HepG2 (cell line): ENCODE data around the gene MEG3. TPM values are rescaled to one million over a fixed set of nuclear protein-coding genes. Genes with fewer than 3 reads are reported as not detected.

ENCODE experiments used
- ATAC-seq: fragments of 200-7000 bp; cut with Tn5 transposase; 3 replicates; pipeline ENCODE4 v1.9.1; 2020; ENCODE audit warnings: mild to moderate bottlenecking, moderate library complexity
- BruUV-seq: library from RNA; stranded (reverse); fragments of 400-500 nt; replicated peaks from 2 replicates; lab custom pipeline; 2021; lab: Mats Ljungman, UMichigan
- CTCF ChIA-PET: fragments of 300-600 bp; formaldehyde crosslinking; extraction: SDS; loops from one replicate; lab custom pipeline; 2021; ENCODE audit warnings: low total read pairs, inconsistent platforms, low intra/inter-chr PET ratio; lab: Yijun Ruan, JAX
- POLR2A ChIA-PET: fragments of 350-600 bp; sonication (Branson Sonifier 250); formaldehyde crosslinking; loops from one replicate; lab custom pipeline; 2020; ENCODE audit warnings: antibody characterized with exemption, inconsistent platforms; lab: Yijun Ruan, JAX
- DNase-seq: peaks from one replicate; pipeline ENCODE4 v3.0.0-alpha.2; 2015; ENCODE audit warnings: low spot score
- FAIRE-seq: peaks from 3 replicates; lab custom pipeline; 2011; peaks lifted over from hg19 to GRCh38; lab: Jason Lieb, UNC
- H2AFZ ChIP-seq: one replicate; pipeline ENCODE4 v1.6.1; 2011; ENCODE audit warnings: low read length, inconsistent platforms
- H3K27ac ChIP-seq: fragments of 300-600 bp; 3 replicates; pipeline ENCODE4 v1.8.0; 2011; ENCODE audit warnings: mixed run types, mild to moderate bottlenecking, mixed read lengths, low read length, inconsistent platforms; ENCODE audit not compliant: insufficient read depth; ENCODE audit errors: extremely low read length
- H3K27me3 ChIP-seq, 2 experiments: fragments of 200-600 bp in 1 of 2; 2 replicates in 1 of 2; 3 replicates in 1 of 2; pipeline versions ENCODE4 v1.6.0 to v1.8.0; 2011; ENCODE audit warnings: low read length in 2 of 2, mild to moderate bottlenecking in 2 of 2, moderate library complexity in 2 of 2, inconsistent platforms in 1 of 2; ENCODE audit not compliant: insufficient read depth in 2 of 2, control insufficient read depth in 1 of 2
- H3K36me3 ChIP-seq, 2 experiments: fragments of 200-600 bp in 1 of 2; replicated peaks in 1 of 2; 2 replicates in 1 of 2; 3 replicates in 1 of 2; pipeline versions ENCODE4 v1.5.1 to v1.8.0; 2011; ENCODE audit warnings: low read length in 2 of 2, inconsistent platforms in 1 of 2; ENCODE audit not compliant: insufficient read depth in 2 of 2, control insufficient read depth in 1 of 2
- H3K4me1 ChIP-seq: 2 replicates; pipeline ENCODE4 v1.5.1; 2012; ENCODE audit warnings: low read length, inconsistent platforms; ENCODE audit not compliant: insufficient read depth
- H3K4me2 ChIP-seq: 2 replicates; pipeline ENCODE4 v1.6.0; 2011; ENCODE audit warnings: low read depth, low read length, inconsistent platforms
- H3K4me3 ChIP-seq, 3 experiments: fragments of 200-600 bp in 1 of 3; sonication (generic), shearing (Covaris generic) in 1 of 3; replicated peaks in 1 of 3; 2 replicates each; pipeline ENCODE4 v1.5.1; 2011 to 2016; ENCODE audit warnings: low read length in 3 of 3, inconsistent platforms in 2 of 3, low read depth in 2 of 3, mild to moderate bottlenecking in 2 of 3, control low read depth in 1 of 3, mixed read lengths in 1 of 3; ENCODE audit not compliant: insufficient read depth in 1 of 3
- H3K79me2 ChIP-seq: one replicate; pipeline ENCODE4 v1.6.1; 2011; ENCODE audit warnings: low read length, inconsistent platforms; ENCODE audit not compliant: insufficient read depth
- H3K9ac ChIP-seq: 2 replicates; pipeline ENCODE4 v1.6.0; 2011; ENCODE audit warnings: mild to moderate bottlenecking, low read depth, low read length, inconsistent platforms; ENCODE audit not compliant: insufficient read depth
- H3K9me3 ChIP-seq: 2 replicates; pipeline ENCODE4 v1.5.1; 2012; ENCODE audit warnings: mild to moderate bottlenecking, low read length
- H4K20me1 ChIP-seq: 2 replicates; pipeline ENCODE4 v1.6.0; 2011; ENCODE audit warnings: inconsistent platforms, mild to moderate bottlenecking, low read length, moderate library complexity; ENCODE audit not compliant: insufficient read depth
- BCLAF1 ChIP-seq: fragments of 450-650 bp; IDR thresholded peaks from 2 replicates; pipeline ENCODE4 v1.6.1; 2017; ENCODE audit warnings: mild to moderate bottlenecking
- ZNF644 ChIP-seq: IDR thresholded peaks from 2 replicates; pipeline ENCODE4 v1.6.1; 2016; ENCODE audit warnings: low read depth
- ZNF878 ChIP-seq: sonication (generic); formaldehyde crosslinking; IDR thresholded peaks from 2 replicates; pipeline ENCODE4 v1.8.1; 2023; ENCODE audit warnings: mild to moderate bottlenecking, missing genetic modification reagents, moderate library complexity
- WGBS: methylation state at CpG from one replicate; pipeline ENCODE4 v1.1.6; 2017; ENCODE audit warnings: low lambda C conversion rate; 5-methylcytosine and 5-hydroxymethylcytosine counted together
- in situ Hi-C: cut with HindIII; loops from 2 replicates; pipeline ENCODE4 v1.10.0; 2017; ENCODE audit warnings: low pct_unique_long_range_greater_than_20kb; ENCODE audit not compliant: extremely low pct_ligation_motif_present
- intact Hi-C: fragments of 100-400 bp; cut with micrococcal nuclease; formaldehyde crosslinking; loops from one replicate; pipeline ENCODE4 v1.10.0; 2022; ENCODE audit not compliant: unreplicated experiment
- polyA plus RNA-seq, 8 experiments: library from polyadenylated mRNA; depleted of rRNA in 3 of 8; stranded (reverse) in 7 of 8; unstranded in 1 of 8; fragments of >200 nt; fragmentation: Illumina TruSeq in 4 of 8; extraction: Trizol in 4 of 8; gene quantifications; 2 replicates each; pipeline versions ENCODE4 v1.2.1 to v1.2.3, GENCODE V29; 2011 to 2016; ENCODE audit warnings: low read depth in 4 of 8, missing spikeins in 1 of 8, mixed read lengths in 1 of 8; ENCODE audit not compliant: insufficient read depth in 1 of 8
- total RNA-seq, 5 experiments: library from RNA; depleted of rRNA; stranded (reverse); fragments of >200 nt; fragmentation: Illumina TruSeq; extraction: Trizol; gene quantifications; 2 replicates each; pipeline ENCODE4 v1.2.3, GENCODE V29; 2016; ENCODE audit warnings: low read depth in 1 of 5
- TF ChIP-seq, protein P1 (sequence below): sonication (generic); formaldehyde crosslinking; IDR thresholded peaks from 2 replicates; pipeline ENCODE4 v1.5.1; 2020; ENCODE audit warnings: mild to moderate bottlenecking, missing genetic modification reagents, moderate library complexity

MEG3 gene
- total and polyA plus RNA-seq, 2 of the 13 experiments (the other 11 are each of a cell fraction or from before 2014, with no cell fraction given) = 0.17 TPM; not detected in 1

DNA sequence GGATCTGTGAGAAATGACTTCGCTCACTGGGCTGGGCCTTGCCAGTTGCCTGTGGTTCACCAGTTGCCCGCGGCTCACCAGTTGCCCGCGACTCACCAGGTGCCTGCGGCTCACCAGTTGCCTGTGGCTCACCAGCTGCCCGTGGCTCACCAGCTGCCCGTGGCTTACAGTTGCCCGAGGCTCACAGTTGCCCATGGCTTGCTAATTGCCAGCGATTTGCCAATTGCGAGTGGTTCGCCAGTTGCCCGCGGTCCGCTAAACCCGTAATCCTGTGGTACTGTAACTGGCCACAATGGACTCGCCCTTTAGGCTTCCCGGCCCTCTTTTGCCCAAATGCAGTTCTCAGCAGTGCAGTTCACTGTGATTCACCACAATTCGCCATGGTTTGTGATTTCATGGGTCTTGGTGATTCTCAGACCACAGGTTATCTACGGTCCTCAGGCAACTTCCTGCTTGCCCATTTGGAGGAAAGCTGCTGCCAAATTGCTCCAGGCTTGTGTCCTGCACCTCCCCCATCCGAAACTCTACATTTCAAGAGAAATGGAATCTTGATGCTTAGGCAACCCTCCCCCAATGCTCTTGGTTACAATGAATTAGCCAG is 15.0 kb upstream of the MEG3 start (continued):
- TF ChIP-seq, protein P1, sequence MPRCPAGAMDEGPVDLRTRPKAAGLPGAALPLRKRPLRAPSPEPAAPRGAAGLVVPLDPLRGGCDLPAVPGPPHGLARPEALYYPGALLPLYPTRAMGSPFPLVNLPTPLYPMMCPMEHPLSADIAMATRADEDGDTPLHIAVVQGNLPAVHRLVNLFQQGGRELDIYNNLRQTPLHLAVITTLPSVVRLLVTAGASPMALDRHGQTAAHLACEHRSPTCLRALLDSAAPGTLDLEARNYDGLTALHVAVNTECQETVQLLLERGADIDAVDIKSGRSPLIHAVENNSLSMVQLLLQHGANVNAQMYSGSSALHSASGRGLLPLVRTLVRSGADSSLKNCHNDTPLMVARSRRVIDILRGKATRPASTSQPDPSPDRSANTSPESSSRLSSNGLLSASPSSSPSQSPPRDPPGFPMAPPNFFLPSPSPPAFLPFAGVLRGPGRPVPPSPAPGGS (CRISPR knock-in tag) = 0 out of 2 replicates have a peak, but pooled peaks have one; percentile 43
- TF ChIP-seq ZNF878 (no peak), ZNF644 (CRISPR knock-in tag) (no peak)

- H3K9me3 ChIP-seq = peaks cover 40% of the 10 kb centered on the region
- H4K20me1 ChIP-seq = no peaks in the 10 kb centered on the region
- peaks cover 46% of the 10 kb centered on the region for H3K4me1 ChIP-seq
- ATAC-seq (no peak), FAIRE-seq (no peak), DNase-seq (no peak)
- H2AFZ ChIP-seq = no peak overlapping the region
- in situ Hi-C loops = loop anchor here (10.0 kb wide), 1 partner anchor 148 kb away; no protein-coding TSS in a partner anchor
- POLR2A ChIA-PET = no interaction called here
- H3K36me3 ChIP-seq = no peaks in the 10 kb centered on the region
- 96% methylated on average over 4 of the region's 10 CpGs for WGBS
- no TSS peak for BruUV-seq
- no peak overlapping the region for H3K27ac ChIP-seq
- H3K4me3 ChIP-seq = no peak overlapping the region
- no peaks in the 10 kb centered on the region for H3K79me2 ChIP-seq
- no peaks in the 10 kb centered on the region for H3K27me3 ChIP-seq
- CTCF ChIA-PET = no interaction called here
- intact Hi-C loops = loop anchor here (10.0 kb wide), 1 partner anchor 148 kb away; no protein-coding TSS in a partner anchor
- no peak for TF ChIP-seq BCLAF1
- H3K4me2 ChIP-seq = no peak overlapping the region
- no peak overlapping the region for H3K9ac ChIP-seq
Measured at GRCh38 chr14:100813291-100813690, 12.6 kb upstream of the MEG3 start.
